Lower leg skin (tissue), 3 donors: ENCODE measurements around the gene NABP1.

Experiments used
- POLR2A ChIP-seq, 2 donors: fragments of 450-650 bp; IDR thresholded peaks; one replicate each; pipeline ENCODE4 v1.6.1; 2016 to 2017; ENCODE audit warnings: antibody characterized with exemption in 2 of 2, mild to moderate bottlenecking in 1 of 2, moderate library complexity in 1 of 2
- TF ChIP-seq, protein P1 (sequence below), 3 donors: fragments of 450-650 bp; IDR thresholded peaks; one replicate each; pipeline ENCODE4 v1.5.1; 2016; ENCODE audit warnings: antibody characterized with exemption in 3 of 3, mild to moderate bottlenecking in 3 of 3, moderate library complexity in 2 of 3

DNA sequence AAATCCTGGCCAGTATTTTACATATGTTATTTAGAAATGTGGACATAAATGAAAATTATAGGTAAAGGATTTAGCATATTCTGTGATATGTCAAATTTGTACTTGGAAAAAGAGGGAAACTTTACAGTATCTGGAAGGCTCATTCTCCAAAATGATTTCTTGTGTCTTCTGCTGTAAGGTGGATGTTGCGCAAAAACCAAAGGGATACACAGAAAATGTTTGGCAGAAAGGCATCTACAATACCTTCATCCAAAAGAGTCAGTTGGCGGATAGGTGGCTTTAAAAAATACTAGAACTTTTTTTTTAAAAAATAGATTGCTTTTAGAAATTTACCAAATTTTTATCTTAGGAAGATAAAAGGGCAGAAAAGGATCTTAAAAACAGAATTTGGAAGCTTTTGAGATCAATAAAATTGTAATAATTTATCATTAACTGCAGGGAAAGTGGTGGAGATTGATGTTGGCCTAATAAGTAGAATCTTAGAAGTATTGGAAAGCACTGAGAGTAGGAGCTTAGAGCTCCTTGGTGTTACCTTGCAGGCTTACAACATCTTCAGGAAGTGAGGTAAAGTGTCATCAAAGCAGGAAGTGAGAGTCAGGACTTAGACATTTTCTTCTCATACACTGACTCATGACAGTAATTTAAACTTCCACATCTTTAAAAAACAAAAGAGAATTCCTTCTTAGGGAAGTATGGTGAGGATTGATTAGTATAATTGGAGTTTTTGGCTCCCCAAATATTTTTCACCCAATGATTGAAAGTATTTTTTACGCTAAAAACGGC, 2.1 kb downstream of the NABP1 start:
- TF ChIP-seq, protein P1, sequence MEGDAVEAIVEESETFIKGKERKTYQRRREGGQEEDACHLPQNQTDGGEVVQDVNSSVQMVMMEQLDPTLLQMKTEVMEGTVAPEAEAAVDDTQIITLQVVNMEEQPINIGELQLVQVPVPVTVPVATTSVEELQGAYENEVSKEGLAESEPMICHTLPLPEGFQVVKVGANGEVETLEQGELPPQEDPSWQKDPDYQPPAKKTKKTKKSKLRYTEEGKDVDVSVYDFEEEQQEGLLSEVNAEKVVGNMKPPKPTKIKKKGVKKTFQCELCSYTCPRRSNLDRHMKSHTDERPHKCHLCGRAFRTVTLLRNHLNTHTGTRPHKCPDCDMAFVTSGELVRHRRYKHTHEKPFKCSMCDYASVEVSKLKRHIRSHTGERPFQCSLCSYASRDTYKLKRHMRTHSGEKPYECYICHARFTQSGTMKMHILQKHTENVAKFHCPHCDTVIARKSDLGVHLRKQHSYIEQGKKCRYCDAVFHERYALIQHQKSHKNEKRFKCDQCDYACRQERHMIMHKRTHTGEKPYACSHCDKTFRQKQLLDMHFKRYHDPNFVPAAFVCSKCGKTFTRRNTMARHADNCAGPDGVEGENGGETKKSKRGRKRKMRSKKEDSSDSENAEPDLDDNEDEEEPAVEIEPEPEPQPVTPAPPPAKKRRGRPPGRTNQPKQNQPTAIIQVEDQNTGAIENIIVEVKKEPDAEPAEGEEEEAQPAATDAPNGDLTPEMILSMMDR (IDR thresholded peaks at IDR 0.05): no peak
- no peak for TF ChIP-seq POLR2A (IDR thresholded peaks at IDR 0.05)
